ENCODE measurements around the gene ATF6B. TPM values are rescaled to one million over a fixed set of nuclear protein-coding genes. Genes with fewer than 3 reads are reported as not detected.

Gene ATF6B
- total and polyA plus RNA-seq, 7 donors: 13.0 to 35.2 (median 19.2) TPM

DNA sequence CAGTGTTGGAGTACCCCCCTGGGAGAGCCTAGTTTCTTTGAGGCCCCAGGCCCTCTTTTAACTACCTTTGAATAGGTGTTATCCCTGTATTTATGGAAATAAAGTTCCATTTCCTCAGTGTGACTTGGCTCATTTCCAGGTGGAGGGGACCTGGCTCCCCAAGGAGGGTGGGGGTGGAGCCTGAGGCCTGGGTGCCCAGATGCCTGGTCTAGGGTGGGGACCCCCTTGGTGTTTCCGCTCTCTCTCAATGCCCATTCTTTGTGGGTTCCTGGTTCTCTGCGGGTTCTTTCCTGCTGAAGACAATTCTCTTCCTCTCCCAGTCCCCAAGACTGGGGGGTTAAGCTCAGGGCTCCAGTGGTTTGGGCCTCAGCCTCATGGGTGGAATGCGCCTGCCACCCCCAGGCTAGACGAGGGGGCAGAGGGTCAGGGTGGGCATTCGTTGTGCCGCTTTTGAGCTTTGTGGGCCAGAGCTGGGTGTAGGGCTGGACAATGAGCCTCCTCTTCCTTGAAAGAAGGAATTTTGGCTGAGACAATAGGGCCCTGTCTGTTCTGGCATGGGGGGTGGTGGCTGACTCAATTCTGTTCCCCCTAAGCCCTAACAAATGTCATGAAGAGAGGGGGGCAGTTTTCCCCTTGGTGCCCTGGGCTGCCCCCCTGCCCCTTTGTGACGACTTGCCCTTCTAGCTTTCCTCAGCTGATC lies 35.7 kb upstream of the ATF6B start:
- no peak overlapping the region for H3K4me3 ChIP-seq
- WGBS, 3 donors: 79 to 82% (median 80%) methylated on average over 7 of the region's 7 CpGs
- peaks cover 0 to 69% of the 10 kb centered on the region in 2 donors for H3K36me3 ChIP-seq (ENCODE audit: insufficient read depth in 1 of 2, low read depth in 1 of 2)
- no peak for DNase-seq
- H3K9me3 ChIP-seq: no peaks in the 10 kb centered on the region
- no peak overlapping the region for H3K27ac ChIP-seq
- H3K27me3 ChIP-seq (ENCODE audit: insufficient read depth in 3 of 3, low read length in 2 of 3): no peaks in the 10 kb centered on the region
- no peaks in the 10 kb centered on the region for H3K4me1 ChIP-seq
- TF ChIP-seq, protein P1, sequence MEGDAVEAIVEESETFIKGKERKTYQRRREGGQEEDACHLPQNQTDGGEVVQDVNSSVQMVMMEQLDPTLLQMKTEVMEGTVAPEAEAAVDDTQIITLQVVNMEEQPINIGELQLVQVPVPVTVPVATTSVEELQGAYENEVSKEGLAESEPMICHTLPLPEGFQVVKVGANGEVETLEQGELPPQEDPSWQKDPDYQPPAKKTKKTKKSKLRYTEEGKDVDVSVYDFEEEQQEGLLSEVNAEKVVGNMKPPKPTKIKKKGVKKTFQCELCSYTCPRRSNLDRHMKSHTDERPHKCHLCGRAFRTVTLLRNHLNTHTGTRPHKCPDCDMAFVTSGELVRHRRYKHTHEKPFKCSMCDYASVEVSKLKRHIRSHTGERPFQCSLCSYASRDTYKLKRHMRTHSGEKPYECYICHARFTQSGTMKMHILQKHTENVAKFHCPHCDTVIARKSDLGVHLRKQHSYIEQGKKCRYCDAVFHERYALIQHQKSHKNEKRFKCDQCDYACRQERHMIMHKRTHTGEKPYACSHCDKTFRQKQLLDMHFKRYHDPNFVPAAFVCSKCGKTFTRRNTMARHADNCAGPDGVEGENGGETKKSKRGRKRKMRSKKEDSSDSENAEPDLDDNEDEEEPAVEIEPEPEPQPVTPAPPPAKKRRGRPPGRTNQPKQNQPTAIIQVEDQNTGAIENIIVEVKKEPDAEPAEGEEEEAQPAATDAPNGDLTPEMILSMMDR (IDR thresholded peaks at IDR 0.05): no peak
- intact Hi-C loops (cut with DNase I): no loop called here
- ATAC-seq: peak in 1 of 4 donors; percentile 27

DNA sequence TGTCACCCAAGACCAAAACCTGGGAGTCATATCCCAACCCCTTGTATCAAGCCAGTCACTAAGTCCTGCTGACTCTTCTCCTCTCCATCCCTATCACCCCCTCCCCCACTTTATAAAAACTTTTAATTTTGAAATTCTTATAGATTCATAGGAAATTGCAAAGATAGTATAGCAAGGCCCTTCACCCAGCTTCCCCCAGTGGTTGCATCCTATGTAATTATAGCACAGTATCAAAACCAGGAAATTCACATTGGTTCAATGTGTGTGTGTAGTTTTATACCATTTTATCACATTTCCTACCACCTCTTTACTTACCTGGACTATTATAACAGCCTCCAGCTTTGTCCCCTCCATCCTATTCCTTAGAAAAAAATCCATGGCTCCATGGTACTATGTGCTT lies 30.0 kb upstream of the ATF6B start:
- ATAC-seq (no peak), DNase-seq (no peak)
- Histone ChIP-seq H3K9me3 (no peaks in the 10 kb centered on the region), H3K4me1 (peaks cover 5% of the 10 kb centered on the region), H3K27ac (no peak overlapping the region), H3K4me3 (no peak overlapping the region), H3K27me3 (ENCODE audit: insufficient read depth in 3 of 3, low read length in 2 of 3) (no peaks in the 10 kb centered on the region), H3K36me3 (ENCODE audit: insufficient read depth in 1 of 2, low read depth in 1 of 2) (peaks cover 8 to 68% of the 10 kb centered on the region in 2 donors)
- TF ChIP-seq, protein P1 (IDR thresholded peaks at IDR 0.05): no peak
- intact Hi-C loops (cut with DNase I): no loop called here

DNA sequence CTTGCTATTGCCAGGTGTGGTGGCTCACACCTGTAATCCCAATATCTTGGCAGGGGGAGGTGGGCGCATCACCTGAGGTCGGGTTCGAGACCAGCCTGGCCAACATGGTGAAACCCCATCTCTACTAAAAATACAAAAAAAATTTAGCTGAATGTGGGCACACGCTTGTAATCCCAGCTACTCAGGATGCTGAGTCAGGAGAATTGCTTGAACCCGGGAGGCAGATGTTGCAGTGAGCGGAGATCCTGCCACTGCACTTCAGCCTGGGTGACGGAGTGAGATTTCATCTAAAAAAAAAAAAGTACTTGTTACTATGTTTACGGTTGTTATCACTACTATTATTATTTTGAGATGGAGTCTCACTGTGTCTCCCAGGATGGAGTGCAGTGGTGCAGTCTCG lies 28.8 kb upstream of the ATF6B start:
- Histone ChIP-seq H3K27ac (no peak overlapping the region), H3K4me1 (peaks cover 9% of the 10 kb centered on the region), H3K9me3 (no peaks in the 10 kb centered on the region), H3K36me3 (ENCODE audit: insufficient read depth in 1 of 2, low read depth in 1 of 2) (peaks cover 8 to 56% of the 10 kb centered on the region in 2 donors), H3K27me3 (ENCODE audit: insufficient read depth in 3 of 3, low read length in 2 of 3) (peaks cover 0 to 4% (median 0%) of the 10 kb centered on the region in 3 donors), H3K4me3 (no peak overlapping the region)
- TF ChIP-seq, protein P1 (IDR thresholded peaks at IDR 0.05): no peak
- intact Hi-C loops (cut with DNase I): no loop called here
- DNase-seq (no peak), ATAC-seq (no peak)
- WGBS, 3 donors: 89 to 97% (median 95%) methylated on average over 9 of the region's 9 CpGs

DNA sequence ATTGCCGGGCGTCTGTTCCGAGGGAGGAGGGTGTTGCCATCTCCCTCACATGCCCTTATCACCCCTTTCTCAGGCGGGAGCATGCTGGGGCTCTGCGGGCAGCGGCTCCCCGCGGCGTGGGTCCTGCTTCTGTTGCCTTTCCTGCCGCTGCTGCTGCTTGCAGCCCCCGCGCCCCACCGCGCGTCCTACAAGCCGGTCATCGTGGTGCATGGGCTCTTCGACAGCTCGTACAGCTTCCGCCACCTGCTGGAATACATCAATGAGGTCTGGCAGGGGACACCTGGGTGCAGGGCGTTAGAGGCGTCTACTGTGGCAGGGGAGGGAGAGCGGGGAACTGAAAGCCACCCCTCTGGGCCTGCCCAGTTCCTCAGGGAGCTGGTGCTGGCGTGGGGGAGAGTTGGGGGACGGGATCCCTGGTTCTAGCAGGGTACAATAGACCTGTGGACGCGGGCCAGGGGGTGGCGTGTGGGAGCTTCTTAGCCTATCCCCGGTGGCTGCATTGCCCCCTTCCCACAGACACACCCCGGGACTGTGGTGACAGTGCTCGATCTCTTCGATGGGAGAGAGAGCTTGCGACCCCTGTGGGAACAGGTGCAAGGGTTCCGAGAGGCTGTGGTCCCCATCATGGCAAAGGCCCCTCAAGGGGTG lies 26.6 kb upstream of the ATF6B start:
- DNase-seq (peak; percentile 60 to 83), ATAC-seq (peak; percentile 81 to 90 (median 89))
- no peaks in the 10 kb centered on the region for H3K9me3 ChIP-seq
- WGBS, 3 donors: 3 to 5% (median 5%) methylated on average over 24 to 34 of the region's 34 CpGs
- peaks cover 0 to 7% (median 6%) of the 10 kb centered on the region in 3 donors for H3K27me3 ChIP-seq (ENCODE audit: insufficient read depth in 3 of 3, low read length in 2 of 3)
- peaks cover 9% of the 10 kb centered on the region for H3K4me1 ChIP-seq
- intact Hi-C loops (cut with DNase I): loop anchor here (1.0 to 5.0 kb wide), 2 partner anchors 36 to 37 kb away; no protein-coding TSS in a partner anchor
- H3K27ac ChIP-seq: peak overlapping the region; percentile 74
- H3K4me3 ChIP-seq: peak overlapping the region; percentile 76
- TF ChIP-seq, protein P1 (IDR thresholded peaks at IDR 0.05): peak; percentile 44
- H3K36me3 ChIP-seq (ENCODE audit: insufficient read depth in 1 of 2, low read depth in 1 of 2): peaks cover 8 to 37% of the 10 kb centered on the region in 2 donors

Measured in psoas muscle (tissue), 8 donors.